ENCODE data around the gene B9D2. TPM values are rescaled to one million over a fixed set of nuclear protein-coding genes. Genes with fewer than 3 reads are reported as not detected.
A peak's percentile ranks its signal among the peaks of the same experiment; 100 is the strongest.

Gene B9D2
- total and polyA plus RNA-seq, 2 experiments from 2014 or later: 6.0 to 9.6 TPM

DNA sequence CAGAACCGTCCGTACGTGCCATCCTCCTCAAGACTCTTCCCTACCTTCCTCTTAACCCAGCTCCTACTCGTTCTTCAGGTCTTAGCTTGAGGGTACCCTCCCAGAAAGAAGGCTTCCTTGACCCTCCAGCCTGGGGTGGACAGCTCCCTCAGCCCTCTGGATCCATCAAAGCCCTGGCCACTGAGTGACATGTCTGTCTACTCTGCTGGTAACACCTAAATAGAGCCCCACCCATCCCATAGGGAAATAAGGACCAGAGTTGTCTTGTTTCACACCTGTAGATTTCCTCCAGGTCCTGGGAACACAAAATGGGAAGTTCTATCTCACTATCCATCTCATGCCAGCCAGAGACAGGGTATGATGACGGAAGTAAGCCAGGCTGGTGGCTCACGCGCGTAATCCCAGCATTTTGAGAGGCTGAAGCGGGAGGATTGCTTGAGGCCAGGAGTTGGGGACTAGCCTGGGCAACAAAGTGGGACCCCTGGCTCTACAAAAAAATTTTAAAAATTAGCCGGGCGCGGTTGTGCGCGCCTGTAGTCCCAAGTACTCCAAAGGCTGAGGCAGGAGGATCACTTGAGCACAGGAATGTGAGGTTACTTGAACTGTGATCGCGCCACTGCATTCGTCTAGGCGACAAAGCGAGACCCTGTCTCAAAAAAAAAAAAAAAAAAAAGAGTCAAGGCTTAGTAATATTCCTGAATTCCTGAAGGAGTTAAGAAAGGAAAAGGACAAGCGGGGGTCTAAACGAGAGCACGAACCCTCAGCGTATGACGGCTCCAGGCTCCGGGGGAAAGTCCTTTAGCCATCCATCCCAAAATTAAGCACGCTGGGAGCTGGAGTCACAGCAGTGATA is 54.5 kb downstream of the B9D2 start:
- no peaks in the 10 kb centered on the region for H3K27me3 ChIP-seq
- WGBS (ENCODE audit: low lambda C conversion rate, missing lambda C conversion rate): 39% methylated on average over 26 of the region's 26 CpGs
- TF ChIP-seq EZH2phosphoT487 (IDR thresholded peaks at IDR 0.05; ENCODE audit: low read depth, severe bottlenecking, unreplicated experiment) (no peak), CTCF (IDR thresholded peaks at IDR 0.05; ENCODE audit: poor library complexity) (no peak), EZH2 (IDR thresholded peaks at IDR 0.05; ENCODE audit: borderline replicate concordance) (no peak)
- peak overlapping the region; percentile 80 for H3K4me2 ChIP-seq
- no peak for DNase-seq (ENCODE audit: low spot score)
- no peaks in the 10 kb centered on the region for H3K9me3 ChIP-seq (ENCODE audit: low read depth)
- H3K4me1 ChIP-seq (ENCODE audit: insufficient read depth): peaks cover 21% of the 10 kb centered on the region
- peaks cover 8% of the 10 kb centered on the region for H4K20me1 ChIP-seq (ENCODE audit: insufficient read depth, poor library complexity, severe bottlenecking)
- H3K4me3 ChIP-seq: peak overlapping the region; percentile 90
- H2AFZ ChIP-seq: peak overlapping the region; percentile 33
- peak overlapping the region; percentile 99 for H3K27ac ChIP-seq
- H3K9me2 ChIP-seq (replicated peaks; ENCODE audit: insufficient read depth): no peaks in the 10 kb centered on the region
- peaks cover 43% of the 10 kb centered on the region for H3K79me2 ChIP-seq
- H3K36me3 ChIP-seq (replicated peaks; ENCODE audit: insufficient read depth, low read depth): no peaks in the 10 kb centered on the region

GRCh38 chr19:41308450-41309179 is 55.3 kb downstream of the B9D2 start:
- Histone ChIP-seq H3K79me2 (peaks cover 36% of the 10 kb centered on the region), H3K4me3 (no peak overlapping the region), H4K20me1 (ENCODE audit: insufficient read depth, poor library complexity, severe bottlenecking) (peaks cover 8% of the 10 kb centered on the region), H2AFZ (no peak overlapping the region), H3K4me1 (ENCODE audit: insufficient read depth) (peaks cover 21% of the 10 kb centered on the region), H3K36me3 (replicated peaks; ENCODE audit: insufficient read depth, low read depth) (no peaks in the 10 kb centered on the region), H3K27ac (peak overlapping the region; percentile 99), H3K4me2 (peak overlapping the region; percentile 80), H3K9me3 (ENCODE audit: low read depth) (no peaks in the 10 kb centered on the region), H3K9me2 (replicated peaks; ENCODE audit: insufficient read depth) (no peaks in the 10 kb centered on the region), H3K27me3 (no peaks in the 10 kb centered on the region)
- TF ChIP-seq CTCF (IDR thresholded peaks at IDR 0.05; ENCODE audit: poor library complexity) (peak; percentile 97), EZH2 (IDR thresholded peaks at IDR 0.05; ENCODE audit: borderline replicate concordance) (no peak)
- 43% methylated on average over 8 of the region's 8 CpGs for WGBS (ENCODE audit: low lambda C conversion rate, missing lambda C conversion rate)
- peak; percentile 93 for DNase-seq (ENCODE audit: low spot score)

DNA sequence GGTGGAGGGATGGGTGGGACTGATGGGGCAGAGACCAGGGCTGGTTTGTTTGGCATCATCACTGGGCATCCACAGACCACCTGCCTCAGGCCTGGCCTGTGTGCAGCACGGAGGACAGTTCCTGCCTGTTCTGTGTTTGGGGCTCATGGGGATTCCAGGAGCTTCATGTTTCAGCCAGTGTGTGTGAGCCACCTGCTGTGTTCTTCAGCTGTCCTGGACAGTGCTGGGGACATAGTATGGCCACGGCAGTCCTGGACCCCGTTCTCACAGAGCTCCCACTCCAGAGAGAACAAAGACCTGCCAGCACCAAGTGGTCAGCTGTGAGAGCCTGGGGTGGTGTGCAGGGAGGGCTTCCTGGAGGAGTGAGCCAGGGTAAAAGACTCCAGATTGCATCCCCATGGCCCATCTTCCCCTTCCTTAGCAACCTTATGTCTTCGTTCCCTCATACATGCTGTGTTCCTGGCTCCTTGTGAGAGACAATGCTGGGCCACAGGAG is 55.9 kb downstream of the B9D2 start:
- Histone ChIP-seq H3K36me3 (replicated peaks; ENCODE audit: insufficient read depth, low read depth) (no peaks in the 10 kb centered on the region), H3K9me3 (ENCODE audit: low read depth) (no peaks in the 10 kb centered on the region), H2AFZ (no peak overlapping the region), H3K4me2 (no peak overlapping the region), H3K79me2 (peaks cover 29% of the 10 kb centered on the region), H4K20me1 (ENCODE audit: insufficient read depth, poor library complexity, severe bottlenecking) (peaks cover 8% of the 10 kb centered on the region), H3K4me1 (ENCODE audit: insufficient read depth) (peaks cover 21% of the 10 kb centered on the region), H3K27ac (peak overlapping the region; percentile 89), H3K9me2 (replicated peaks; ENCODE audit: insufficient read depth) (no peaks in the 10 kb centered on the region), H3K4me3 (no peak overlapping the region), H3K27me3 (no peaks in the 10 kb centered on the region)
- DNase-seq (ENCODE audit: low spot score): no peak
- no peak for TF ChIP-seq EZH2 (IDR thresholded peaks at IDR 0.05; ENCODE audit: borderline replicate concordance)
- TF ChIP-seq EZH2phosphoT487 (IDR thresholded peaks at IDR 0.05; ENCODE audit: low read depth, severe bottlenecking, unreplicated experiment): no peak
- no peak for TF ChIP-seq CTCF (IDR thresholded peaks at IDR 0.05; ENCODE audit: poor library complexity)
- 89% methylated on average over 4 of the region's 4 CpGs for WGBS (ENCODE audit: low lambda C conversion rate, missing lambda C conversion rate)

Data from hepatocyte (in vitro differentiated cells).